ENCODE measurements around the gene TMEM163.
"Not testable (repeated sequence)": the region's sequence is repeated elsewhere in the genome, so short reads cannot be mapped to it uniquely, and the experiment has no call there.

The TMEM163 gene

DNA sequence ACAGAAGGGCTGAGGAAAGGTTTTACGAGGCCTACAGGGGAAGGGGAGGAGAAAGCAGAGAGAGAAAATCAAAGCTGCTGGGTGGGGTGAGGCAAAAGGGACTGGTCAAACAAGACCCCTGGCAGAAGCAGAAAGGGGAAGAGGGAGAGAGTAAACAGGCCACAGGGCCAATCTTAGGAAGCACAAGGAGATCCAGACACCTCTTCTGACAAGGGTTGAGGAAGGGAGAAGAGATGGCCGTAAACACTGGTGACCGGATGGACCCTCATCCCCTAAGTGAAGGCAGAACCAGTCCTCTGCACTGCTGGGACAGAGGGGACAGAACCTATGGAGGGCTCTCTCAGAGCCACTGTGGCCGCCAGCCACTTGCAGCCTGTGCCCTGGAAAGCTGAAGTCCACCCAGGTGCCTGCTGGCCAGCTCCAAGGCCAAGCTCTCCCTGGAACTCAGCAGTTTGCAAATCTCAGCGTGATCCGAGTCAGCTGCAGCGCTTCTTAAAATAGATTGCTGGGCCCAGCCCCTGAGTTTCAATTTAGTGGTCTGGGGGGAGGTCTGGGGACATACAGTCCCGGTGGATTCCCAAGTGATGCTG is 108.8 kb downstream of the TMEM163 start:
- no peak for DNase-seq

DNA sequence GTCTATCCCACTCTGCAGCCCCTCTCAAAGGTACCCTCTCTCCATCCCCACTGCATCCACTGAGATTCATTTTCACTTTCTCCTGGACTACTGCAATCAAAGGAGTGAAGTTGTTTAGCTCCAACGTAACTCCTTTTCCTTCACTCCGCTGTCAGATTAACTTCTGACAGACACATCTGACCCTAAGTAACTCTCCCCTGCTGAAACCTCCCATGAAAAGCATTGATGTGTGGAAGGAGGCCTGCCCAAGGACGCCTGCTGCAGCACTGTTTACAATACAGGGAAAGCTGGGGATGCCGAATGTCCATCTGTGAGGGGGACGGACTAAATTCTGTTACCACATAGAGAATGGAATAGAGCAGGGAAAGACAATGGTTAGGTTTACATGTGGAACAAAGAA is 114.8 kb downstream of the TMEM163 start:
- DNase-seq = no peak

DNA sequence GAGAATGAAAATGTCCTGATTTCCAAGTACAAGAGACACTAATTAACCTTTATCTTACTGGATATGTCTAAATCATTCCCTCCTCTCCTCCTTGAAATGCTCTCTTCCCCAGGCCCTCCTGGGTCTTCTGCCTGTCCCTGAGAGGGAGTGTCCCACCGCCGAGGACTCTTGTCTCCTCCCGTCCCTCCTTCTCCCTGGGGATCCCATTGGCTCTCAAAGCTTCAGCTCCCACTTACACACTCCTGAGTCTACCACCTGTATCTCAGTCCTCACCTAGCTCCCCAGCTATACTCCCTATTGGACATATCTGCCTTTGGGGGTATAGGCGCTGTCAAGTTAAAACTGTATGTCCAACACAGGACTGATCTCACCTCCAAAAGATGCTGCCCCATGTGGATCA is 116.1 kb downstream of the TMEM163 start:
- no peak for DNase-seq

DNA sequence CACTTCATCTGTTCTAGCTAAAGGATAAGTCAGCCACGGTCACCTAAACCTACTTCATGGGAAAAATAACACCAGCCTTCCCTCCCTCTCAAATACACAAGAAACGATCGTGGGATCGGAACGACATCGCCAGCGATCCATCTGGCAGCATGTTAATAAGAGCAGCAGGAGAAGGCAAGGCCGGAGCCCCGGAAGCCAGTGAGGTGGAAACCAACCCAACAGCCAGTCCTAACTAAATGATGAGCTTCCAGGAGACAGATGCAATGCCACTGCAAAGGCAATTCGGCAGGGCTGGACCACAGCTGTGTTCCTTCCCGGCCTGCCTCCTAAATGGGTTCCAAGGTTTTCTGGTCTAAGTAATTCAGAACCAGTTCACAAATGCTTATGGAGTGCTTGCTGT is 117.5 kb downstream of the TMEM163 start:
- DNase-seq = no peak

DNA sequence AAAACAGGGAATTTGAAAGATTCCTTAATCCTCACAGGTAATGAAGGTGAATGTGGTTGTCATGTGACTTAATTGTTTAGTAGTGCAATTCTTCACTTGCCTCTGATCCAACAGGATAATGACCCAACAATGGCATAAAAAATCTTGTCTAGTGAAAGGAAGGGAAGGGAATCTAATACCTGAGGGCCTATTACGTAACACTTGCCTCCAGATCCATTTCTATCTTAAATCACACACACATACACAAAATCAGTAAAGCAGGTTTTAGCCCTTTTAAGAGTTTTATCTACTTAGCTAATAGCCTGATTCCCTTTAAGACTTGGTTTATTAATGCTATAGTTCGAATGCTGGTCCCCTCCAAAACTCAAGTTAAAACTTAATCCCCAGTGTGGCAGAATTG is 118.6 kb downstream of the TMEM163 start:
- no peak for DNase-seq

DNA sequence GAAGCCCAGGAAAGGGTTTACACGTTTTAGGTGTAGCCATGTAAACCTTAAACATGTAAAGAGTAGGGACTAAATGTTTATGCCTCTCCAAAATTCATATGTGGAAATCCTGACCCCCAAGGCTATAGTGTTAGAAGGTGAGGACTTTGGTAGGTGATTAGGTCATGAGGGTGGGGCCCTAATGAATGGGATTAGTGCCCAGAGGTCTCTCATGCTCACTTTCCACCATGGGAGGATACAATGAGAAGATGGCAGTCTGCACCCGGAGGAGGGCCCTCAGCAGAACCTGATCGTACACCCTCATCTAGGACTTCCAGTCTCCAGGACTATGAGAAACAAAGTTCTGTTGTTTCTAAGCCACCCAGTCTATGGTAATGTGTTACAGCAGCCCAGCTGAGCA is 119.6 kb downstream of the TMEM163 start:
- no peak for DNase-seq

DNA sequence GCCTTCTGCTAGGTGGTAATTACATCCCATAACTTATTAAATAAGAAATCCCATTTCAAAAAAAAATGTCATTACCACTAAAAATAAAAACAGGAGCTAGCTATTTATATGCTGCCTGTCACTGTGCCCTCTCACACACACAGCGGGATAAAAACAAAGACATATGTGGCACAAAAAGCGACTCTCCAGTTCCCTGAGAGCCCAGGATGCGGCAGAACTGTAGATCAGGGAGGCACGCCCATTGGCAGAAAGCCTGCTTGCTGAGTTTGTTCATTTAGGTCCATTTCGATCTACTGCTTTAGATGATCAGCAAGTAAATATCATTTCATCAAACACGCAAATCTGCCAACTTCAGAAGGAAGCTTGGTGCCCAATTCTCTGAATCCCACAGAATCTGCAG is 124.4 kb downstream of the TMEM163 start:
- DNase-seq = no peak

DNA sequence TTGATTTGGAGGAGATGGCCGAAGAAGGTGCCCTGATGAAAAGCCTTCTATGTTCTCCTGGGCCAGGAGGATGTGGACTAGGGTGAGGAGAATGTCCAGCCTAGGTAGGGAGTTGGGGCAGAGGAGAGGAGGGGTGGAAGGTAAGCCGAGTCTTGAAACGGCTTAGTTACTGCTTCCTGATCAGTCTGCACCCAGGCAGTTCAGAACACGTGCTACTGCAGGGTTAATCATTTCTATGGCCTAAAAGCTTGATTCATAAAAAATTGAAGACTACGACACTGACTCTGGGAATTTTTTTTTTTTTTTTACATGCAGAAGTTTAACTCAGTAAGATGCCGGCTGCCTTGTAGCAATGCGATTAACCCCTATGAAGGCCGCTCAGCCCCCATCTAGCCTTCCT is 125.3 kb downstream of the TMEM163 start:
- no peak for DNase-seq

DNA sequence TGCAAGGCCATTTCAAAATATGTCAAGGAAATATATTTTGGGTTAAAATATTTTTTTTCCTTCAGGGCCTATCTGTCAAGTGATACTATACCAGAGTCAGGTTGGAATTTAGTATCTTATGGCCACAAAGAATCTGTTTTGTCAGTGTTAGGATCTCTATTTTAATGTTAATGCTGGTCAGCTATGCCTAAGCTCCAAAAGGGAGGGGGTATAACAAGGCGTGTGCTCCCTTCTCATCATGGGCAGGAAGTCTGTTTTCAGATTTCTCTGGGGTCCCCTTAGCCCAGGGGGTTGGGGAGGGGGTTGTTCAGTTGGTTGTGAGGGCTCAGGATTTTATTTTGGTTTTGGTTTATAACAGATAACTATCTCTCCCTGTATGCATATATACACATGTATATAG is 126.4 kb downstream of the TMEM163 start:
- DNase-seq = no peak

DNA sequence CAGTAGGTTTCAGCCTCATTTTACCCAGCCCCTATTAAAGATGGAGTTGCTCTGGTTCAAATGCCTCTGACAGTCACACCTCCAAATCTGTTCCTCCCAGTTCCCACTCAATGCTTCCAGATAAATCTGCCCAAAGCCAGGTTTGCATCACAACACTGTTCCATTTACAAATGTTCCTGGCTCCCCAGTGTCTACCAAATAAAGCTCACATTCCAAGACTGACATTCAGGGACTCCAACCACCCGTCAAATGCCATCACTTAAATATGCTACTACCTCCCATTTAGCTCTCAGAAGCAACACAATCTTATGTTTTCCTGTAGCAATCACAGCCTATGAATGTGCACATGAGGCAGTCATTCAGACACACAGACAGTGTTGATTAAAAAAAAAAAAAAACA is 127.3 kb downstream of the TMEM163 start:
- no peak for DNase-seq

DNA sequence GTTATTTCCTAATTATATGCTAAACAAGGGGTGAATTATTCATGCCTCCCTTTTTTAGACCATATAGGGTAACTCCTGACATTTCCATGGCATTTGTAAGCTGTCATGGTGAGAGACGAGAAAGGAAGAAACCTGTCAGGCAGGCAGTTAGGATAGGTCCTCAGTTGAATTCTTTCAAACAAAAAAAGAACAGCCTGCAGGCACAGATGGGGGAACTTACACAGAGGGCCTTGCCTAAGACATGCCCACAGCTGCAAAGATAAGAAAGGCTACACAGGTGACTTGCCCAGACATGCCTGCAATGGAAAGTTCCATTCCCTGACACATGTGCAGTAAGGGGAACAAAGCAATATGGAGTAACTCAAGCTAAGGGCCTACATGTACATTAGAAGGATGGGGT is 128.1 kb downstream of the TMEM163 start:
- no peak for DNase-seq

DNA sequence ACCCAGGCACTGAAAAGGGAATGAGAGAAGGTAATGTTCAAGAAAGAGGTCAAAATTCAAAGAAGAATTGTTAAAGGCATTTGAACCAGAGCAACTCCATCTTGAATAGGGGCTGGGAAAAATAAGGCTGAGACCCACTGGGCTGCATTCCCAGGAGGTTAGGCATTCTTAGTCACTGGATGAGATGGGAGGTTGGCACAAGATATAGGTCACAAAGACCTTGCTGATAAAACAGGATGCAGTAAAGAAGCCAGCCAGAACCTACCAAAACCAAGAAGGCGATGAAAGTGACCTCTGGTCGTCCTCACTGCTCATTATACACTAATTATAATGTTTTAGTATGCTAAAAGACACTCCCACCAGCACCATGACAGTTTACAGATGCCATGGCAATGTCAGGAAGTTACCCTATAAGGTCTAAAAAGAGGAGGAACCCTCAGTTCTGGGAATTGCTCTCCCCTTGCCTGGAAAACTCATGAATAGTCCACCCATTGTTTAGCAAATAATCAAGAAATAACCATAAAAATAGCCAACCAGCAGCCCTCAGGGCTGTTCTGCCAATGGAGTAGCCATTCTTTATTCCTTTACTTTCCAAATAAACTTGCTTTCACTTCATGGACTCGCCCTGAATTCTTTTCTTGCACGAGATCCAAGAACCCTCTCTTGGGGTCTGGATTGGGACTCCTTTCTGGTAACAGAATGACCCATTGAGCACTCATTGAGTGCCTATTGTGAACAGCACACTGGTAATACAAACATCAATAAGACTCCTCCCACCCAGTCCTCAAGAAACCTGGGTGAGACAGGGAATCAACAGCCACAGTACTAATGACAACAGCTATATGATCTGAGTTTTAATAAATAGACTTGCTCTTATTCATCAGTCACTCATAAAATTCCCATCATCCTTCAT is 129.4 kb downstream of the TMEM163 start:
- DNase-seq = not testable (repeated sequence)

DNA sequence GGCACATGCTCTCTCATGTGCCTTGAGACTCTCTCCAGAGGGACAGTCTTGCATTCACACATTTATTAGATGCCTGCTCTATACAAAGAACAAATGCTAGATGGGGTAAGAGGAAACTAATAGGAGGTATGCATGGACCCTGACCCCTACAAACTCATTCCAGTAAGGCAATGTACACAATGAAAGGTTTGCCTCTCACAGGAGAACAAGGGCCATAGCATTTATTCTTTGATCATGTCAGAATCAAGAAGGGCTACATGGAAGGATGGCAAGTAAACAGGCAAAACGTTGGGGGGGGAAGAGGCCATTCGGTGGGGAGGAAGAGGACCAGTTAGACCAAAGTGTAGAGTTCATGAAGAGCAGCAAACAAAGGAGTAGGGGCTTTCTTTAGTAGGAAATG is 130.2 kb downstream of the TMEM163 start:
- DNase-seq = no peak

DNA sequence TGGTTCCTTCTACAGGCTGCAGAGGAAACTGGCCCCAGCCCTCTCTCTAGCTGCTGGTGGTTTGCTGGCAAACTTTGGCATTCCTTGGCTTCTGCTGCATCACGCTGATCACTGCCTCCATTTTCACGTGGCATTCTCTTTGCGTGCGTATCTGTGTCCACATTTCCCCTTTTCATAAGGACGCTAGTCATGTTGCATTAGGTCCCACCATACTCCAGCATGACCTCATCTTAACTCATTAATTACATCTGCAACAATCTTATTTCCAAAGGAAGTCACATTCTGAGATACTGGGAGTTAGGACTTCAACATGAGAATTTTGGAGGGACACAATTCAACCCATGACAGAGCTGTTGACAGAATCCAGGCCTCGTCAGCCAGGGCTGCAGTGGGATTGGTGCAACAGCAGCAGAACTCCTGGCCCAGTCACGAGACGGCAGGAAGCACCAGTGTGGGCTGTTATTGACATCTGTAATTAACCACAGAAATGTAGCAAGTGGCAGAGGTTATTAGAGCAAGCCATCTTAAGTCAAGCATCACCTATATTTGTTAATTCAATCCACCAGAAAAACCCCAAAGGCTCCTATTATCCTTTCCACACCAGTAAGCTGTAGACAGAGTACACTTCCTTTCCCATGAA is 132.4 kb downstream of the TMEM163 start:
- no peak for DNase-seq

DNA sequence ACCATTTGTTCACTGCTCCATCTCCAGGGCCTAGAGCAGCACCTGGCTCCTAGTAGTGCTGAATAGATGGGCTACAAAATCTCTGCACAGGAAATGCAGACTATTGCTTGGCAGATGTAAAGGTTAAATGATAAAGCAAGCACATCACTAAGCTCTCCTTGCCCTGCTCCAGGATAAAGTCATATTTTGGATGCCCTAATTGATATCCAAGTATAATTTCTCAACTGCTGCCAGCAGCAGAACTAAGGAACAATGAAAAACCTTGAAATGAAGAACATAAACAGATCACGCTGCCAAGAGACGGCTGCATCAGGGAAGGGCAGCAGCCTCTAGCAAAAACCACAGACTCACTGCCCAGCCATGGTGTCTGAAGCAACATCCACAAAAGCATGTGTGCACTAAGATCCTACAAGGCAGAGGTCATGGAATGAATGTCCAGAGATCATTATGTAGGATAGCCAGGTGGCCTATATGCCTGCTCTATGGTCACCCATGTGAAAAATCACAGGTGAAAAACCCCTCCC is 134.7 kb downstream of the TMEM163 start:
- DNase-seq = no peak

DNA sequence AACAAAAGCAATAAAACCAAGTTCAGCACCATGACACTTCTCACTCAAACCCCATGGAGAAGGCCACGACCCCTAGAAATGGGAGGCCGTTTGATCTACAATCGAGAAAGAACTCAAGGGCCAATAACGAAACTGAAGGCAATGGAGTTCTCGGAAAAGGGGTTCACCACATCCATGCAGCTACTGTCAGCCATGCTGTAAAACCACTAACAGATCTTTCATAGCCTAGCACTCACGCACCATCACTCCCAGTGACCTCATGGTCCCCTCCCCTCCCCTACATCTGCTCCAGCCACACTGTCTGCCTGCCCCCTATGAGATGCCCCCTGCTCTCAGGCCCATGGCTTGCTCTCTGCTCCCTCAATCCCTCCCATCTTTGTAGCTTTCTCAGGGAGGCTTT is 135.3 kb downstream of the TMEM163 start:
- no peak for DNase-seq

DNA sequence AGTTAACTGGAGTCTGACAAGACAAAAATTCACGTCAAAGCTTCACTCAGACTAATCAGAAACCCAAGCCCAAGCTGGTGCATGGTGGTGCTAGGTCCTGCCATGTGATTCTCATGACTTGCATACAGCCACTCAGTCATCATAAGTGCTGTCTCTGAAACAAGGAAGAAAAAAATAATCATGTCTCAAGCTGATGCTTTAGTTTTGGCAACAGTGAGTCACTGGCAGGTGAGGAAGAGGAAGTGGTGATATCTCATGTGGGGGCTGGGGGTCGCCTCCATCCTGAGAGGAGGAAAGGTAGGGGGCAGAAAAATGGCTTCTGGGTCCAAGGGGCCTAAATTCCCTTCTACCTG is 136.3 kb downstream of the TMEM163 start:
- no peak for DNase-seq

DNA sequence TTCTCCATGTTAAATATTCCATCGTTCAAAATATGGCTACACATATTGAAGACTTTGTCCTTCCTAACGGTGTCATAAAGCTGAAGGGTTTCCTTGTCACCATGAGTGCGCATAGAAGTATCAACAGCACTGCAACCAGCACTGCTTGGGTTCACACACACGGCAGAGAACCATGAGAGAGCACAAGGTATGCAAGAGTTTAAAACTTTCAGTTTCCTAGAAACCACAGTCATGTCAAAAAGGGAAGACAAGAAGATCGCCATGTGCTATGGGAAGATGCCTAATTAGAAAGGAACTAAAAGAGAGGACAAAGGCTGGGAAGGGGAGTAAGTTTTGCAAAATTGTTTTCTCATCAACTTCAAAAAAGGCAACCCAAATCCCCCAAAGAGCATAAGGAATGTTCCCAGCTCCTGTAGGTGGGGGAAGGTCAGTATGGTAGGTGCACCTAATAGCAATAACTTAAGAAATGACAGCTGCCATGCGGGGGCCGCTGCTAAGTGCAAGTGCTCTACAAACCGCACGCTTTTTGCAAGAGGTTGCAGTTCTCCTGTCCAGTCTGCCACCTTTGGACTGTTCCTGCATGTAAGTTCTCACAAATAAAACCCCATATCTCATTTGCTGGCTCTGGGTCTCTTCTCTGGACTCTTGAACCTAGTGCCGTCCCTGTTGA is 136.8 kb downstream of the TMEM163 start:
- no peak for DNase-seq

DNA sequence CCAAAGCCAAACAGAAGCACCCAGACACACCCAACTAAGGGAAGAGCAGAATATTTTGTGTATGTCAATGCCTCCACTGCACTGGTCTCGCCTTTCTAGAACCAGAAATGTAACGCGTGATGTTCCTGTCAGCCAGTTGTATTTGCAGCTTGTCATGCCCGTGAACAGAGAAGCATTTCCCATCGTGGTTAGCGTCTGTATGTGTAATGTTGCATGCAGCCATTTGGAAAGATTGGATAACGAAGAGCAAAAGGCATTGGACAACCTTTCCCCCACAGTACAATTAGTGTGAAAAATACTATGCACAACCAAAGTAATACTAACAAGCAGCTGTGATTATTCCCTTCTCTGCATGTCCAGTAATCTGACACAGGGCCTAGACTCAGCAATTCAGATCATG is 140.5 kb downstream of the TMEM163 start:
- no peak for DNase-seq

DNA sequence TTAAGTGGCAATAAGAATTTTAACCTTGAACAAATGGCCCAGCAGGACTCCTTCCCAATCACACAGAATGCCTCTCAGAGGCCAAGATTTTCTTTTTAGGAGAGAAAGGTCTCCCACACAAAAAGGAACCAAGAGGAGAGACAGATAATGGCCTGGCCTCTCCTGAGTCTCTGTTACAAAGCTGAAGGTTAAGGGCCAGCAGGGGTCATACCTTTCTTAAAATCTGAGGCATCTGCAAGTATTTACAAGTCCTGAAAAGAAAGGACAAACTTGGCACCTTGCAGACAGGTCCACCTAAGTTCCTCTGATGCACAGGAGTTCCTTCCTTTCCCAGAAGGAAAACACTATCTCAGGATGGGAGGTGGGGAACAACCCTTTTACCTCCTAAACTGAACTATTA is 142.3 kb downstream of the TMEM163 start:
- DNase-seq = peak in 4 of 6 experiments; percentile 4 to 38 (median 28)

DNA sequence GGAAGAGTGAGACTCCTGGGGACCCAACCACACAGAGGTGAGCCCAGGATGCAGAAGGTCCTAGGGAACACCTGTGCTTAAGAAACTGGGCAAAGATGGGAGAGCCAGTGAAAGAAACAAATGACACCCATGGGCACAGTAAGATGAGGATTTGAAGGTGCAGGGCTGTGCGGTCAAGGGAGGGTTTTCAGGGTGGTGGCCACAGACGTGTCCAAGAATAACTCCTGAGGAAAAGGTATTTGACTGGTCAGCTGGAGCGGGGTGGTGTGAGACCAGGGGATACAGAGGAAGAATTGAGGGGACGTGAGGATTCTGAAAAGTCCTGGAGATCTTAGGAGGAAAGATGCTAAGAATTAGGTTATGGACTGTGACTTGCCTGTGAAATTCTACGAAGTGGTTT is 142.9 kb downstream of the TMEM163 start:
- DNase-seq = no peak

DNA sequence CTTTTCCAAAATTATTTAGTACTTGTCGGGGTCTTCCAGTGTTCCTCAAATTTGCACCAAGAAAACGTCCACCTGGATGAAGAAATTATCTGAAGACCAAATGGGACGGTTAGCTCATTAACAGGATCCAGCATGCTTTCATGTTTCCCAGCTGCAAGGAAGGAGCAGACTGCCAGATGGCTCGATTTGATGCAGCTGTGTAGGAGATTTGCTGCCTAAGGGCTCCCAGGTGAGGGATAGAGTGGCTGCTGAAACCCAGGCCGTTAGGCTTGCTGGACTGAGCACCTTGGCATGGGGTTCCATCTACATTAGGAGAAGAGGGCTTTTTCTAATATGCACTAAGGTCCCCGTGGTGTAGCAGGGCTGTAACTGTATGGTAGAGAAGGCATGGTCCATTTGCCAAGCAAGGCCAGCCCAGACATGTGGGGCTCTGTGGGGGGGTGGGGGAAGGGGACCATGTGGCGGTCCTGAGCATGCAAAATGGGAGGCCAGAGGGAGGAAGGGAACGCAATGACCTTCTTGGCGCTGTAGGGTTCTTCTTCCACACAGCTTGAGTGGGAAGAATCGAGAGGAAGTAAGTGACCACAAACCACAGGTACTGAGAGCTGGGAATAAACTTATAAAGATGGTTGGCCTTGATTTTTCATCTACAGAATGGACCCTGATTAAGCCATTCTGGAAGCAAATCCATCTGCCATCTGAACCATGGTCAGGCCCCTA is 144.0 kb downstream of the TMEM163 start:
- no peak for DNase-seq

DNA sequence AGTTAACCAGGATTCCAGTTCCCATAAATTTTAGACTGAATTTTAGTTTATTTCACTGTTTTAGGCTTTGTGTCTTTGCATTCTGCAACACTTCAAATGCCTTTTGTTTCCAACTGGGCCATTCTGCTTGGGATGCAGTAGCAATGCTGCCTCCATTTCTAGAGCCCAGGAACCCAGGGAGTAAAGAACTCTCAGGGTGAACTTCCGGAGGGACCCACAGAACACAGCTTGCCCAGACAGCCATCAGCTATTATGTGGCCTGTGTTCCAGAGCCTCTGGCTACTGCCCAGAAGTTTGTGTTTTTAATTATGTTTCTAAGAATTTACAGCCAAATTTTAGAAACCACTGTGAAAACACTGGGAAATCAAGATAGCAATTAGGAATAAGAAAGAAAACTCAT is 145.1 kb downstream of the TMEM163 start:
- DNase-seq = no peak

All from stimulated activated naive CD4-positive, alpha-beta T cell (primary cell).